ENCODE measurements around the gene NPIPB6.

NPIPB6 gene

GRCh38 chr16:28297784-28298510 is 65.4 kb downstream of the NPIPB6 start:
- no peak for DNase-seq

DNA sequence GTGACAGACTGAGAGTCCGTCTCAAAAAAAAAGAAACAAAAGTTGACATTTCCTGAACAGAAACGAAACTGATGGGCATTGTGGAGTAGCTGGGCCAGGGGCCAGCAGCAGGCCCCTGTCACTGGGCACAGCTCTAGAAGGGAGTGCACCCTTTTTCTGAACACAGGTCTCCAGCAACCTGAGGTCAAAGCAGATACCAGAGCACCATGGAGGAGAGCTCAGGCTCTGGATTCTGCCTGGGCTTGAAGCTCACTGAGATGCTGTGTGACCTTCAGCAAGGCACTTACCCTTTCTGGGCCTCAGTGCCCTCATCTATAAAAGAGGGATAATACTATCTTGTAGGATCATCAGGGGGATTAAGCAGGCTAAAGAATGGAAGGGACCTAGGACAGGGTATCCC is 66.0 kb downstream of the NPIPB6 start:
- no peak for DNase-seq

- no peak for DNase-seq
Observed at GRCh38 chr16:28295276-28295675, 68.0 kb downstream of the NPIPB6 start.

DNA sequence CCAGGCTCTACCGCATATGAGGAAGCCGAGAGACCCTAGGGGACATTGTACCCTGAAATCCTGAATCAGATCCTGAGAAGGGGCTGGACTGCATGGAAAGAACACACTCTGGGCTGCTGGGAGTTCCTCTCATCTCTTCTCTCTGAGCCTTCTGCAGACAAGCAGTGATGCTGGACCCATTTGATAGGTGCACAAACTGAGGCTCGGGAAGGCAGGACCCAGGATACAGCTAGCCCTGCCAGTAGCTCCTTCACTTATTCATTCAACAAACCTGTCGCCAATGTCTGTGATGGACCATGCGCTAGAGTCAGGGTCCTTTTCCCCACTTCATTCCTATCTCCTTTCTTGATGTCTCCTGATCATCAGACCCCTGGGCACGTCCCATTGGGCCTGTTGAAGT is 69.1 kb downstream of the NPIPB6 start:
- no peak for DNase-seq

DNA sequence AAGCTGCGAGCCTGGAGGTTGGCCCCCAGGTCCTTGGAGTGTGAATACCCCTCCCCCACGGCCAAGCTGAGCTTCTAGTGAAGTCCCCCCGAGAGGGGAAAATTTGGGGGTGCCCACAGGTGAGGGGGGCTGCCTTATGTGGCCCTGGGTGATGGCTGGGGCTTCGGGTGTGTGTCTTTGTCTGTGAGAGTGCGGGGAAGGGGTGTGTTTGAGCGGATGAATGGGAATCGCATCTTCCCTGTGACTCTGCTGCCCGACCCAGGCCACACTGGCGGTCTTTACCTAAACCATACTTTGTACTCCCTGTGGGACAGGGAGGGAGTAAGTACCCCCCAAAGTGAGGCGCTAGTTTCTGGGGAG is 69.7 kb downstream of the NPIPB6 start:
- DNase-seq, result peak; percentile 57

GRCh38 chr16:28292731-28293600 is 70.3 kb downstream of the NPIPB6 start:
- peak; percentile 79 for DNase-seq

Data from retina (tissue), 1 donor.